Liver (tissue), 9 donors: Measurements from ENCODE around the gene PODNL1. TPM values are rescaled to one million over a fixed set of nuclear protein-coding genes. Genes with fewer than 3 reads are reported as not detected.

Experiments
- DNase-seq: peaks from one replicate; pipeline ENCODE4 v3.0.0-alpha.2; 2017; ENCODE audit warnings: low spot score
- H3K27ac ChIP-seq, 2 donors: one replicate each; pipeline ENCODE4 v1.7.0; 2013; ENCODE audit warnings: inconsistent platforms in 2 of 2, low read length in 2 of 2, control low read depth in 1 of 2, low read depth in 1 of 2, mild to moderate bottlenecking in 1 of 2
- H3K27me3 ChIP-seq, 4 donors: one replicate each; pipeline versions ENCODE4 v1.6.1 to v1.7.0; 2013; ENCODE audit warnings: low read length in 3 of 4, inconsistent platforms in 1 of 4, mild to moderate bottlenecking in 1 of 4, moderate library complexity in 1 of 4; ENCODE audit not compliant: control insufficient read depth in 4 of 4, insufficient read depth in 4 of 4
- H3K36me3 ChIP-seq, 4 donors: one replicate each; pipeline versions ENCODE4 v1.6.1 to v1.7.0; 2013; ENCODE audit warnings: low read length in 3 of 4, mild to moderate bottlenecking in 3 of 4, low read depth in 1 of 4, moderate library complexity in 1 of 4; ENCODE audit not compliant: control insufficient read depth in 4 of 4, insufficient read depth in 3 of 4
- H3K4me1 ChIP-seq, 4 donors: one replicate each; pipeline versions ENCODE4 v1.6.1 to v1.7.0; 2013; ENCODE audit warnings: low read length in 3 of 4, mild to moderate bottlenecking in 3 of 4, moderate library complexity in 1 of 4; ENCODE audit not compliant: control insufficient read depth in 4 of 4, insufficient read depth in 4 of 4
- H3K4me3 ChIP-seq, 3 donors: one replicate each; pipeline versions ENCODE4 v1.6.1 to v1.7.0; 2013; ENCODE audit warnings: low read length in 3 of 3, control low read depth in 1 of 3, low read depth in 1 of 3, mild to moderate bottlenecking in 1 of 3
- H3K9ac ChIP-seq, 2 donors: one replicate each; pipeline ENCODE4 v1.7.0; 2013; ENCODE audit warnings: low read length in 2 of 2, mild to moderate bottlenecking in 2 of 2, moderate library complexity in 2 of 2, control low read depth in 1 of 2, low read depth in 1 of 2
- H3K9me3 ChIP-seq, 4 donors: one replicate each; pipeline versions ENCODE4 v1.6.1 to v1.7.0; 2013; ENCODE audit warnings: low read length in 3 of 4; ENCODE audit not compliant: control insufficient read depth in 4 of 4
- EGR1 ChIP-seq, 2 donors: IDR thresholded peaks; 2 replicates each; pipeline ENCODE4 v1.6.1; 2016 to 2018; ENCODE audit warnings: antibody characterized with exemption in 2 of 2, low read depth in 2 of 2
- FOXA2 ChIP-seq: IDR thresholded peaks from 2 replicates; pipeline ENCODE4 v1.6.1; 2016; ENCODE audit warnings: antibody characterized with exemption
- GABPA ChIP-seq, 2 donors: IDR thresholded peaks in 1 of 2; conservative IDR thresholded peaks in 1 of 2; 2 replicates each; pipeline ENCODE4 v1.6.1; 2016; ENCODE audit warnings: antibody characterized with exemption in 2 of 2, mild to moderate bottlenecking in 1 of 2, moderate library complexity in 1 of 2
- HNF4A ChIP-seq, 2 donors: conservative IDR thresholded peaks; 2 replicates each; pipeline ENCODE4 v1.6.1; 2016; ENCODE audit warnings: antibody characterized with exemption in 2 of 2, mild to moderate bottlenecking in 2 of 2
- HNF4G ChIP-seq: IDR thresholded peaks from 2 replicates; pipeline ENCODE4 v1.6.1; 2016; ENCODE audit warnings: antibody characterized with exemption
- JUND ChIP-seq, 2 donors: IDR thresholded peaks; 2 replicates each; pipeline ENCODE4 v1.6.1; 2016; ENCODE audit warnings: antibody characterized with exemption in 2 of 2
- NR2F2 ChIP-seq: IDR thresholded peaks from 2 replicates; pipeline ENCODE4 v1.6.1; 2016; ENCODE audit warnings: antibody characterized with exemption
- RAD21 ChIP-seq, 2 donors: IDR thresholded peaks; 2 replicates each; pipeline ENCODE4 v1.6.1; 2016; ENCODE audit warnings: antibody characterized with exemption in 2 of 2, mild to moderate bottlenecking in 2 of 2
- SP1 ChIP-seq: IDR thresholded peaks from 2 replicates; pipeline ENCODE4 v1.6.1; 2018; ENCODE audit warnings: antibody characterized with exemption, mild to moderate bottlenecking
- TAF1 ChIP-seq: conservative IDR thresholded peaks from 2 replicates; pipeline ENCODE4 v1.6.1; 2016; ENCODE audit warnings: antibody characterized with exemption, mild to moderate bottlenecking
- YY1 ChIP-seq: IDR thresholded peaks from 2 replicates; pipeline ENCODE4 v1.6.1; 2016; ENCODE audit warnings: antibody characterized with exemption, mild to moderate bottlenecking
- WGBS: extraction: QIAGEN DNeasy Blood & Tissue Kit; methylation state at CpG from one replicate; pipeline ENCODE4 v1.1.7; 2013; 5-methylcytosine and 5-hydroxymethylcytosine counted together
- polyA plus RNA-seq, 2 donors: library from polyadenylated mRNA; stranded (reverse) in 1 of 2; unstranded in 1 of 2; fragments of 200-250 nt in 1 of 2; fragments of >200 nt in 1 of 2; fragmentation: Nextera tagmentation in 1 of 2; extraction: Ambion mirVana in 1 of 2; gene quantifications; one replicate each; pipeline versions ENCODE4 v1.2.1 to v1.2.3, GENCODE V29; 2013 to 2015
- total RNA-seq, 2 donors: library from RNA; depleted of rRNA; stranded (reverse); fragments of >200 nt; gene quantifications; one replicate each; pipeline ENCODE4 v1.2.3, GENCODE V29; 2014
- TF ChIP-seq, protein P1 (sequence below): IDR thresholded peaks from 2 replicates; pipeline ENCODE4 v1.6.1; 2016; ENCODE audit warnings: antibody characterized with exemption, mild to moderate bottlenecking
- TF ChIP-seq, protein P2 (sequence below): IDR thresholded peaks from 2 replicates; pipeline ENCODE4 v1.6.1; 2016; ENCODE audit warnings: antibody characterized with exemption
- TF ChIP-seq, protein P3 (sequence below): IDR thresholded peaks from 2 replicates; pipeline ENCODE4 v1.6.1; 2016; ENCODE audit warnings: antibody characterized with exemption
- TF ChIP-seq, protein P4 (sequence below): fragments of 150-350 bp; IDR thresholded peaks from 2 replicates; pipeline ENCODE4 v1.5.1; 2017; ENCODE audit warnings: improper control_type of control experiment, low read depth, low read length; ENCODE audit not compliant: missing input control
- TF ChIP-seq, protein P5 (sequence below): IDR thresholded peaks from 2 replicates; pipeline ENCODE4 v1.6.1; 2016; ENCODE audit warnings: antibody characterized with exemption
- donor health status: healthy.
- donor health status: healthy.
- donor health status: healthy.
- donor health status: healthy.
- donor health status: healthy.

The PODNL1 gene
- total and polyA plus RNA-seq, 4 donors = 0.30 TPM; not detected in 3

DNA sequence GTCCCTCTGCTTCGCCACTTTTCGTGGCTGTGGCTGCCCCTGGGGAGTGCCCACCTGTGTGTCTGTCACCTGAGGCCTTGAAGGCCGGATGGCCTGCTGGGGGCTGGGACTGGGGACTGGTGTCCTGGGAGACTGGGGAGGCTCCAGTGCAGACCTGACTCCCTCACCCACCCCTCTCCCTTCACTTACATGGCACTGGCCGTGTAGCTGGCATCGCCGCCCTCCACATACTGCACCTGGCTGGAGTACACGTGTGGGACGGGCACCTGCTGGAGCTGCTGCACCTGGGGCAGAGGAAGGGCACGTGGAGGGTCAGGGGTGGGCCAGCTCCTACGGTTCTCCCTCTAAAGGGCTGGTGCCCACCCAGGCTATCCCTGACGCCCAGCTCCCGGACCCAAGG is 39.6 kb upstream of the PODNL1 start:
- Histone ChIP-seq H3K27me3 (no peaks in the 10 kb centered on the region), H3K36me3 (peaks cover 3 to 53% (median 20%) of the 10 kb centered on the region in 4 donors), H3K9ac (no peak overlapping the region), H3K27ac (no peak overlapping the region), H3K4me1 (no peaks in the 10 kb centered on the region), H3K9me3 (no peaks in the 10 kb centered on the region), H3K4me3 (no peak overlapping the region)
- TF ChIP-seq RAD21 (IDR thresholded peaks at IDR 0.05) = no peak
- TF ChIP-seq NR2F2 = no peak
- no peak for TF ChIP-seq JUND (IDR thresholded peaks at IDR 0.05)
- TF ChIP-seq EGR1 (IDR thresholded peaks at IDR 0.05; ENCODE audit: low read depth in 2 of 2) = no peak
- TF ChIP-seq YY1 = no peak
- no peak for TF ChIP-seq HNF4A (conservative IDR thresholded peaks at IDR 0.05)
- TF ChIP-seq, protein P1, sequence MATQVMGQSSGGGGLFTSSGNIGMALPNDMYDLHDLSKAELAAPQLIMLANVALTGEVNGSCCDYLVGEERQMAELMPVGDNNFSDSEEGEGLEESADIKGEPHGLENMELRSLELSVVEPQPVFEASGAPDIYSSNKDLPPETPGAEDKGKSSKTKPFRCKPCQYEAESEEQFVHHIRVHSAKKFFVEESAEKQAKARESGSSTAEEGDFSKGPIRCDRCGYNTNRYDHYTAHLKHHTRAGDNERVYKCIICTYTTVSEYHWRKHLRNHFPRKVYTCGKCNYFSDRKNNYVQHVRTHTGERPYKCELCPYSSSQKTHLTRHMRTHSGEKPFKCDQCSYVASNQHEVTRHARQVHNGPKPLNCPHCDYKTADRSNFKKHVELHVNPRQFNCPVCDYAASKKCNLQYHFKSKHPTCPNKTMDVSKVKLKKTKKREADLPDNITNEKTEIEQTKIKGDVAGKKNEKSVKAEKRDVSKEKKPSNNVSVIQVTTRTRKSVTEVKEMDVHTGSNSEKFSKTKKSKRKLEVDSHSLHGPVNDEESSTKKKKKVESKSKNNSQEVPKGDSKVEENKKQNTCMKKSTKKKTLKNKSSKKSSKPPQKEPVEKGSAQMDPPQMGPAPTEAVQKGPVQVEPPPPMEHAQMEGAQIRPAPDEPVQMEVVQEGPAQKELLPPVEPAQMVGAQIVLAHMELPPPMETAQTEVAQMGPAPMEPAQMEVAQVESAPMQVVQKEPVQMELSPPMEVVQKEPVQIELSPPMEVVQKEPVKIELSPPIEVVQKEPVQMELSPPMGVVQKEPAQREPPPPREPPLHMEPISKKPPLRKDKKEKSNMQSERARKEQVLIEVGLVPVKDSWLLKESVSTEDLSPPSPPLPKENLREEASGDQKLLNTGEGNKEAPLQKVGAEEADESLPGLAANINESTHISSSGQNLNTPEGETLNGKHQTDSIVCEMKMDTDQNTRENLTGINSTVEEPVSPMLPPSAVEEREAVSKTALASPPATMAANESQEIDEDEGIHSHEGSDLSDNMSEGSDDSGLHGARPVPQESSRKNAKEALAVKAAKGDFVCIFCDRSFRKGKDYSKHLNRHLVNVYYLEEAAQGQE = no peak
- 94% methylated on average over 12 of the region's 12 CpGs for WGBS
- no peak for DNase-seq

DNA sequence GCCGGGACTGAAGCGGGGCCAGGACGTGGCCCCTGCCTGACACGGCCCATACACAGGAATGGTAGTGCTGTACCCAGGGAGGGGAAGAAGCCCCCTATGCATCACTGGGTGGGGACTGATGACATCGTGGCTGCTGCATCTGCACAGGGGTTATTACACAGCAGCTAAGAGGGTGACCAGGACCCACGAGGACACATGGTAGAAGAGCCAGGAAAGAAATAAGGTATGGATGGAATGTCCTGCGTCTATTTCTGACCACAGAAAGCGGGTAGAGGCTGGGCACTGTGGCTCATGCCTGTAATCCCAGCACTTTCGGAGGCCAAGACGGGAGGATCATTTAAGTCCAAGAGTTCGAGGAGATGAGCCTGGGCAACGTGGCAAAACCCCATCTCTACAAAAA is 38.2 kb upstream of the PODNL1 start:
- Histone ChIP-seq H3K4me1 (no peaks in the 10 kb centered on the region), H3K4me3 (no peak overlapping the region), H3K36me3 (peaks cover 5 to 46% (median 18%) of the 10 kb centered on the region in 4 donors), H3K27me3 (no peaks in the 10 kb centered on the region), H3K9ac (no peak overlapping the region), H3K9me3 (no peaks in the 10 kb centered on the region), H3K27ac (no peak overlapping the region)
- no peak for DNase-seq
- TF ChIP-seq FOXA2 (no peak), EGR1 (IDR thresholded peaks at IDR 0.05; ENCODE audit: low read depth in 2 of 2) (no peak), NR2F2 (no peak), JUND (IDR thresholded peaks at IDR 0.05) (no peak), SP1 (no peak)
- WGBS = 96% methylated on average over 12 of the region's 12 CpGs

DNA sequence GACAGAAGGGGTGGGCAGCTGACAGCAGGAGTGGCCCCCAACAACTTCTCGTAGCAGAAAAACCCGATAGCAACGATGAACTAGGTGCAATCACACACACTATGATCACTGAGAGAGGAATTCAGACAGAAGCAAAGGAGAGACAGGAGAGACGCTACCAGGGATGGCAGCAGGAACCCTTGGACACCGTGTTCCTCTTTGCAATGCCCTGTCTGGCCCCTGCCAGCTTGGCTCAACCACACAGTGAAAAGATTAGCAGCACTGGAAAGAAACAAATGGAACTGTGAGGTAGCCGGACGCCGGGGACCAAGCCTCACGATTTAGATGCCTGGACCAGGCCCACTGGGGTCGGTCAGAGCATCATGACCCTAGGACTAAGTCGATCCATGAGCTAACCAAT is 37.7 kb upstream of the PODNL1 start:
- Histone ChIP-seq H3K36me3 (peaks cover 5 to 50% (median 18%) of the 10 kb centered on the region in 4 donors), H3K4me1 (no peaks in the 10 kb centered on the region), H3K27me3 (no peaks in the 10 kb centered on the region), H3K9me3 (no peaks in the 10 kb centered on the region), H3K4me3 (no peak overlapping the region), H3K9ac (no peak overlapping the region), H3K27ac (no peak overlapping the region)
- WGBS = 93% methylated on average over 11 of the region's 11 CpGs
- DNase-seq = no peak
- TF ChIP-seq SP1 (no peak), HNF4A (conservative IDR thresholded peaks at IDR 0.05) (no peak), TAF1 (no peak), FOXA2 (no peak), HNF4G (no peak), JUND (IDR thresholded peaks at IDR 0.05) (no peak), GABPA (IDR thresholded peaks at IDR 0.05 in 1 of 2, conservative IDR thresholded peaks at IDR 0.05 in 1 of 2) (no peak)
- TF ChIP-seq, protein P2, sequence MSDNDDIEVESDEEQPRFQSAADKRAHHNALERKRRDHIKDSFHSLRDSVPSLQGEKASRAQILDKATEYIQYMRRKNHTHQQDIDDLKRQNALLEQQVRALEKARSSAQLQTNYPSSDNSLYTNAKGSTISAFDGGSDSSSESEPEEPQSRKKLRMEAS = no peak
- TF ChIP-seq, protein P3, sequence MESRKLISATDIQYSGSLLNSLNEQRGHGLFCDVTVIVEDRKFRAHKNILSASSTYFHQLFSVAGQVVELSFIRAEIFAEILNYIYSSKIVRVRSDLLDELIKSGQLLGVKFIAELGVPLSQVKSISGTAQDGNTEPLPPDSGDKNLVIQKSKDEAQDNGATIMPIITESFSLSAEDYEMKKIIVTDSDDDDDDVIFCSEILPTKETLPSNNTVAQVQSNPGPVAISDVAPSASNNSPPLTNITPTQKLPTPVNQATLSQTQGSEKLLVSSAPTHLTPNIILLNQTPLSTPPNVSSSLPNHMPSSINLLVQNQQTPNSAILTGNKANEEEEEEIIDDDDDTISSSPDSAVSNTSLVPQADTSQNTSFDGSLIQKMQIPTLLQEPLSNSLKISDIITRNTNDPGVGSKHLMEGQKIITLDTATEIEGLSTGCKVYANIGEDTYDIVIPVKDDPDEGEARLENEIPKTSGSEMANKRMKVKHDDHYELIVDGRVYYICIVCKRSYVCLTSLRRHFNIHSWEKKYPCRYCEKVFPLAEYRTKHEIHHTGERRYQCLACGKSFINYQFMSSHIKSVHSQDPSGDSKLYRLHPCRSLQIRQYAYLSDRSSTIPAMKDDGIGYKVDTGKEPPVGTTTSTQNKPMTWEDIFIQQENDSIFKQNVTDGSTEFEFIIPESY = no peak
- TF ChIP-seq, protein P4, sequence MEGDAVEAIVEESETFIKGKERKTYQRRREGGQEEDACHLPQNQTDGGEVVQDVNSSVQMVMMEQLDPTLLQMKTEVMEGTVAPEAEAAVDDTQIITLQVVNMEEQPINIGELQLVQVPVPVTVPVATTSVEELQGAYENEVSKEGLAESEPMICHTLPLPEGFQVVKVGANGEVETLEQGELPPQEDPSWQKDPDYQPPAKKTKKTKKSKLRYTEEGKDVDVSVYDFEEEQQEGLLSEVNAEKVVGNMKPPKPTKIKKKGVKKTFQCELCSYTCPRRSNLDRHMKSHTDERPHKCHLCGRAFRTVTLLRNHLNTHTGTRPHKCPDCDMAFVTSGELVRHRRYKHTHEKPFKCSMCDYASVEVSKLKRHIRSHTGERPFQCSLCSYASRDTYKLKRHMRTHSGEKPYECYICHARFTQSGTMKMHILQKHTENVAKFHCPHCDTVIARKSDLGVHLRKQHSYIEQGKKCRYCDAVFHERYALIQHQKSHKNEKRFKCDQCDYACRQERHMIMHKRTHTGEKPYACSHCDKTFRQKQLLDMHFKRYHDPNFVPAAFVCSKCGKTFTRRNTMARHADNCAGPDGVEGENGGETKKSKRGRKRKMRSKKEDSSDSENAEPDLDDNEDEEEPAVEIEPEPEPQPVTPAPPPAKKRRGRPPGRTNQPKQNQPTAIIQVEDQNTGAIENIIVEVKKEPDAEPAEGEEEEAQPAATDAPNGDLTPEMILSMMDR = no peak
- TF ChIP-seq, protein P5, sequence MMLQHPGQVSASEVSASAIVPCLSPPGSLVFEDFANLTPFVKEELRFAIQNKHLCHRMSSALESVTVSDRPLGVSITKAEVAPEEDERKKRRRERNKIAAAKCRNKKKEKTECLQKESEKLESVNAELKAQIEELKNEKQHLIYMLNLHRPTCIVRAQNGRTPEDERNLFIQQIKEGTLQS = no peak
